ENCODE results near the gene NAPEPLD.

GRCh38 chr7:103154042-103154441 lies 5.1 kb upstream of the NAPEPLD start:
- TF ChIP-seq, protein P1, sequence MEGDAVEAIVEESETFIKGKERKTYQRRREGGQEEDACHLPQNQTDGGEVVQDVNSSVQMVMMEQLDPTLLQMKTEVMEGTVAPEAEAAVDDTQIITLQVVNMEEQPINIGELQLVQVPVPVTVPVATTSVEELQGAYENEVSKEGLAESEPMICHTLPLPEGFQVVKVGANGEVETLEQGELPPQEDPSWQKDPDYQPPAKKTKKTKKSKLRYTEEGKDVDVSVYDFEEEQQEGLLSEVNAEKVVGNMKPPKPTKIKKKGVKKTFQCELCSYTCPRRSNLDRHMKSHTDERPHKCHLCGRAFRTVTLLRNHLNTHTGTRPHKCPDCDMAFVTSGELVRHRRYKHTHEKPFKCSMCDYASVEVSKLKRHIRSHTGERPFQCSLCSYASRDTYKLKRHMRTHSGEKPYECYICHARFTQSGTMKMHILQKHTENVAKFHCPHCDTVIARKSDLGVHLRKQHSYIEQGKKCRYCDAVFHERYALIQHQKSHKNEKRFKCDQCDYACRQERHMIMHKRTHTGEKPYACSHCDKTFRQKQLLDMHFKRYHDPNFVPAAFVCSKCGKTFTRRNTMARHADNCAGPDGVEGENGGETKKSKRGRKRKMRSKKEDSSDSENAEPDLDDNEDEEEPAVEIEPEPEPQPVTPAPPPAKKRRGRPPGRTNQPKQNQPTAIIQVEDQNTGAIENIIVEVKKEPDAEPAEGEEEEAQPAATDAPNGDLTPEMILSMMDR (IDR thresholded peaks at IDR 0.05; ENCODE audit: poor library complexity, severe bottlenecking): no peak
- no peak for TF ChIP-seq EP300 (conservative IDR thresholded peaks at IDR 0.05; ENCODE audit: poor library complexity, severe bottlenecking)
- no peak for TF ChIP-seq TAF1 (IDR thresholded peaks at IDR 0.05; ENCODE audit: low read depth)
